Caco-2 (cell line): ENCODE results near the gene SGK2. TPM values are rescaled to one million over a fixed set of nuclear protein-coding genes. Genes with fewer than 3 reads are reported as not detected.

Experiments
- BruUV-seq: library from RNA; stranded (reverse); fragments of 400-500 nt; replicated peaks from 2 replicates; lab custom pipeline; 2021; lab: Mats Ljungman, UMichigan
- CTCF ChIA-PET: fragments of 300-600 bp; sonication (Branson Sonifier 250); formaldehyde crosslinking; loops from one replicate; lab custom pipeline; 2022; ENCODE audit warnings: antibody characterized with exemption; lab: Charles Lee
- POLR2A ChIA-PET: fragments of 300-600 bp; sonication (Branson Sonifier 250); formaldehyde crosslinking; loops from one replicate; lab custom pipeline; 2022; ENCODE audit warnings: antibody characterized with exemption; lab: Charles Lee
- DNase-seq, 2 experiments: peaks; one replicate each; pipeline versions ENCODE4 v3.0.0 to v3.0.0-alpha.2; 2020 to 2022
- H3K27me3 ChIP-seq: replicated peaks from 2 replicates; pipeline ENCODE4 v1.6.0; 2011; ENCODE audit warnings: low read length; ENCODE audit not compliant: control insufficient read depth, insufficient read depth
- H3K36me3 ChIP-seq: 2 replicates; pipeline ENCODE4 v1.5.1; 2011; ENCODE audit warnings: low read length; ENCODE audit not compliant: control insufficient read depth, insufficient read depth
- H3K4me1 ChIP-seq: fragments of 250-450 bp; sonication (Bioruptor Pico); 2 replicates; pipeline ENCODE4 v1.5.1; 2020; ENCODE audit warnings: mild to moderate bottlenecking
- H3K4me3 ChIP-seq: 2 replicates; pipeline ENCODE4 v1.5.1; 2011; ENCODE audit warnings: low read depth, mild to moderate bottlenecking, control low read depth, low read length
- H3K9me3 ChIP-seq: fragments of 250-450 bp; sonication (Bioruptor Pico); 2 replicates; pipeline ENCODE4 v1.5.1; 2020; ENCODE audit warnings: mild to moderate bottlenecking, moderate library complexity
- H3K27ac Mint-ChIP-seq: one replicate; pipeline ENCODE4 v1.8.0; 2022; ENCODE audit warnings: mixed read lengths; ENCODE audit not compliant: unreplicated experiment
- H3K27me3 Mint-ChIP-seq: one replicate; pipeline ENCODE4 v1.8.0; 2022; ENCODE audit warnings: mixed read lengths; ENCODE audit not compliant: insufficient read depth, unreplicated experiment
- H3K36me3 Mint-ChIP-seq: one replicate; pipeline ENCODE4 v1.8.0; 2022; ENCODE audit warnings: mild to moderate bottlenecking, mixed read lengths; ENCODE audit not compliant: insufficient read depth, unreplicated experiment
- H3K4me1 Mint-ChIP-seq: one replicate; pipeline ENCODE4 v1.8.0; 2022; ENCODE audit warnings: low read depth, mixed read lengths; ENCODE audit not compliant: unreplicated experiment
- H3K4me3 Mint-ChIP-seq: one replicate; pipeline ENCODE4 v1.8.0; 2022; ENCODE audit warnings: mild to moderate bottlenecking, moderate library complexity, mixed read lengths; ENCODE audit not compliant: unreplicated experiment
- H3K9me3 Mint-ChIP-seq: one replicate; pipeline ENCODE4 v1.8.0; 2022; ENCODE audit warnings: mixed read lengths; ENCODE audit not compliant: unreplicated experiment
- CTCF ChIP-seq, 2 experiments: fragments of 200-600 bp in 1 of 2; IDR thresholded peaks; 1 replicate in 1 of 2; 2 replicates in 1 of 2; pipeline versions ENCODE4 v1.5.1 to v1.8.0; 2011 to 2022; ENCODE audit warnings: antibody characterized with exemption in 1 of 2, control low read depth in 1 of 2, inconsistent platforms in 1 of 2, low read depth in 1 of 2, low read length in 1 of 2, mild to moderate bottlenecking in 1 of 2, moderate library complexity in 1 of 2; ENCODE audit not compliant: insufficient read depth in 1 of 2, severe bottlenecking in 1 of 2, unreplicated experiment in 1 of 2
- intact Hi-C: fragments of 100-400 bp; cut with micrococcal nuclease; formaldehyde crosslinking; loops from one replicate; pipeline ENCODE4 v1.10.0; 2022; ENCODE audit not compliant: unreplicated experiment
- total RNA-seq: library from RNA; stranded (reverse); gene quantifications from 2 replicates; pipeline ENCODE4 v1.2.3, GENCODE V29; 2022

The SGK2 gene
- total RNA-seq, 1 experiment from 2014 or later: 5.2 TPM

GRCh38 chr20:43536817-43537440 lies 21.9 kb upstream of the SGK2 start:
- H3K9me3 ChIP-seq: no peaks in the 10 kb centered on the region
- H3K27me3 ChIP-seq: no peaks in the 10 kb centered on the region
- no peaks in the 10 kb centered on the region for H3K36me3 ChIP-seq
- H3K4me1 Mint-ChIP-seq: no peaks in the 10 kb centered on the region
- peak in 1 of 2 experiments; percentile 51 for DNase-seq
- intact Hi-C loops: no loop called here
- no peaks in the 10 kb centered on the region for H3K27me3 Mint-ChIP-seq
- no TSS peak for BruUV-seq
- H3K9me3 Mint-ChIP-seq: no peaks in the 10 kb centered on the region
- TF ChIP-seq CTCF (IDR thresholded peaks at IDR 0.05; ENCODE audit: insufficient read depth in 1 of 2, low read depth in 1 of 2, low read length in 1 of 2, severe bottlenecking in 1 of 2, unreplicated experiment in 1 of 2): no peak
- H3K4me3 ChIP-seq: no peak overlapping the region
- POLR2A ChIA-PET: no interaction called here
- H3K36me3 Mint-ChIP-seq: no peaks in the 10 kb centered on the region
- peaks cover 5% of the 10 kb centered on the region; the same call in 1 of the 2 replicates for H3K4me1 ChIP-seq
- no peak overlapping the region for H3K4me3 Mint-ChIP-seq
- CTCF ChIA-PET: interaction anchor here (0.7 to 3.6 kb wide), 6 partner anchors 11 to 155 kb away, joined by 3 to 81 read pairs (median 11); partner anchors contain the start of gene IFT52
- H3K27ac Mint-ChIP-seq: no peak overlapping the region

- Mint-ChIP-seq H3K4me1 (no peaks in the 10 kb centered on the region), H3K36me3 (no peaks in the 10 kb centered on the region), H3K27ac (no peak overlapping the region), H3K27me3 (no peaks in the 10 kb centered on the region), H3K9me3 (no peaks in the 10 kb centered on the region), H3K4me3 (no peak overlapping the region)
- DNase-seq: peak; percentile 83 to 88
- Histone ChIP-seq H3K36me3 (no peaks in the 10 kb centered on the region), H3K27me3 (no peaks in the 10 kb centered on the region), H3K4me3 (no peak overlapping the region), H3K4me1 (peaks cover 5% of the 10 kb centered on the region; the same call in 1 of the 2 replicates), H3K9me3 (no peaks in the 10 kb centered on the region)
- ChIA-PET CTCF (interaction anchor here (0.6 to 3.6 kb wide), 37 partner anchors 8 to 543 kb away, joined by 3 to 81 read pairs (median 5); partner anchors contain the start of genes IFT52, MYBL2 and SGK2), POLR2A (interaction anchor here (0.5 to 1.0 kb wide), 2 partner anchors 81 to 92 kb away, joined by 3 read pairs; no protein-coding TSS in a partner anchor)
- BruUV-seq: no TSS peak
- intact Hi-C loops: loop anchor here (1.0 to 2.0 kb wide), 6 partner anchors 21 to 542 kb away; partner anchors contain the start of genes IFT52 and SGK2
- peak; percentile 99 for TF ChIP-seq CTCF (IDR thresholded peaks at IDR 0.05; ENCODE audit: insufficient read depth in 1 of 2, low read depth in 1 of 2, low read length in 1 of 2, severe bottlenecking in 1 of 2, unreplicated experiment in 1 of 2)
These were observed 20.6 kb upstream of the SGK2 start for GRCh38 chr20:43537921-43538877.
